ENCODE data around the gene AGAP1. TPM values are rescaled to one million over a fixed set of nuclear protein-coding genes. Genes with fewer than 3 reads are reported as not detected.

AGAP1 gene
- polyA plus RNA-seq, 3 donors from 2014 or later, result 0.18 to 2.3 (median 0.21) TPM

- Mint-ChIP-seq H3K9me3 (no peaks in the 10 kb centered on the region), H3K27me3 (ENCODE audit: low read depth in 3 of 3) (peaks cover 3 to 6% (median 4%) of the 10 kb centered on the region in 3 donors), H3K27ac (no peak overlapping the region), H3K4me1 (no peaks in the 10 kb centered on the region), H3K36me3 (no peaks in the 10 kb centered on the region), H3K4me3 (no peak overlapping the region)
- DNase-seq, result no peak
Measured at GRCh38 chr2:236113948-236114347, 620.1 kb downstream of the AGAP1 start.

GRCh38 chr2:236114959-236115358 is 621.1 kb downstream of the AGAP1 start:
- Mint-ChIP-seq H3K36me3 (no peaks in the 10 kb centered on the region), H3K4me3 (no peak overlapping the region), H3K27me3 (ENCODE audit: low read depth in 3 of 3) (peaks cover 3 to 6% (median 3%) of the 10 kb centered on the region in 3 donors), H3K4me1 (no peaks in the 10 kb centered on the region), H3K9me3 (no peaks in the 10 kb centered on the region), H3K27ac (no peak overlapping the region)
- no peak for DNase-seq

GRCh38 chr2:236117401-236117800 is 623.6 kb downstream of the AGAP1 start:
- Mint-ChIP-seq H3K9me3 (no peaks in the 10 kb centered on the region), H3K4me1 (no peaks in the 10 kb centered on the region), H3K36me3 (peaks cover 0 to 4% (median 0%) of the 10 kb centered on the region in 3 donors), H3K27me3 (ENCODE audit: low read depth in 3 of 3) (peaks cover 3 to 4% (median 3%) of the 10 kb centered on the region in 3 donors), H3K4me3 (no peak overlapping the region), H3K27ac (no peak overlapping the region)
- DNase-seq, result no peak

- Mint-ChIP-seq H3K27ac (no peak overlapping the region), H3K4me3 (no peak overlapping the region), H3K9me3 (no peaks in the 10 kb centered on the region), H3K4me1 (no peaks in the 10 kb centered on the region), H3K36me3 (peaks cover 0 to 5% (median 0%) of the 10 kb centered on the region in 3 donors), H3K27me3 (ENCODE audit: low read depth in 3 of 3) (peaks cover 3% of the 10 kb centered on the region in 3 donors)
- no peak for DNase-seq
Measured at GRCh38 chr2:236117861-236118269, 624.0 kb downstream of the AGAP1 start.

- peaks cover 0 to 8% (median 0%) of the 10 kb centered on the region in 3 donors for H3K36me3 Mint-ChIP-seq
- H3K27ac Mint-ChIP-seq, result no peak overlapping the region
- peaks cover 2 to 3% (median 3%) of the 10 kb centered on the region in 3 donors for H3K27me3 Mint-ChIP-seq (ENCODE audit: low read depth in 3 of 3)
- no peak for DNase-seq
- H3K9me3 Mint-ChIP-seq, result no peaks in the 10 kb centered on the region
- H3K4me1 Mint-ChIP-seq, result no peaks in the 10 kb centered on the region
- H3K4me3 Mint-ChIP-seq, result no peak overlapping the region
Measured at GRCh38 chr2:236119003-236119402, 625.2 kb downstream of the AGAP1 start.

GRCh38 chr2:236119476-236119875 is 625.6 kb downstream of the AGAP1 start:
- no peaks in the 10 kb centered on the region for H3K4me1 Mint-ChIP-seq
- DNase-seq, result no peak
- peaks cover 1 to 3% (median 2%) of the 10 kb centered on the region in 3 donors for H3K27me3 Mint-ChIP-seq (ENCODE audit: low read depth in 3 of 3)
- no peaks in the 10 kb centered on the region for H3K9me3 Mint-ChIP-seq
- H3K36me3 Mint-ChIP-seq, result peaks cover 0 to 10% (median 0%) of the 10 kb centered on the region in 3 donors
- H3K4me3 Mint-ChIP-seq, result no peak overlapping the region
- H3K27ac Mint-ChIP-seq, result peak overlapping the region in 1 of 6 donors; percentile 55

GRCh38 chr2:236120141-236120601 is 626.3 kb downstream of the AGAP1 start:
- H3K27me3 Mint-ChIP-seq (ENCODE audit: low read depth in 3 of 3), result peaks cover 0 to 3% (median 2%) of the 10 kb centered on the region in 3 donors
- no peaks in the 10 kb centered on the region for H3K4me1 Mint-ChIP-seq
- no peaks in the 10 kb centered on the region for H3K9me3 Mint-ChIP-seq
- H3K27ac Mint-ChIP-seq, result no peak overlapping the region
- no peak overlapping the region for H3K4me3 Mint-ChIP-seq
- H3K36me3 Mint-ChIP-seq, result peaks cover 0 to 17% (median 1%) of the 10 kb centered on the region in 3 donors
- DNase-seq, result no peak

GRCh38 chr2:236120829-236121228 is 627.0 kb downstream of the AGAP1 start:
- H3K4me1 Mint-ChIP-seq, result no peaks in the 10 kb centered on the region
- H3K27me3 Mint-ChIP-seq (ENCODE audit: low read depth in 3 of 3), result peaks cover 0 to 3% (median 2%) of the 10 kb centered on the region in 3 donors
- no peak for DNase-seq
- no peaks in the 10 kb centered on the region for H3K9me3 Mint-ChIP-seq
- H3K4me3 Mint-ChIP-seq, result no peak overlapping the region
- peaks cover 0 to 22% (median 6%) of the 10 kb centered on the region in 3 donors for H3K36me3 Mint-ChIP-seq
- no peak overlapping the region for H3K27ac Mint-ChIP-seq

GRCh38 chr2:236121546-236121945 is 627.7 kb downstream of the AGAP1 start:
- no peaks in the 10 kb centered on the region for H3K9me3 Mint-ChIP-seq
- H3K27me3 Mint-ChIP-seq (ENCODE audit: low read depth in 3 of 3), result peaks cover 0 to 3% (median 2%) of the 10 kb centered on the region in 3 donors
- DNase-seq, result no peak
- peaks cover 0 to 22% (median 6%) of the 10 kb centered on the region in 3 donors for H3K36me3 Mint-ChIP-seq
- H3K27ac Mint-ChIP-seq, result no peak overlapping the region
- H3K4me1 Mint-ChIP-seq, result no peaks in the 10 kb centered on the region
- no peak overlapping the region for H3K4me3 Mint-ChIP-seq

GRCh38 chr2:236122236-236122635 is 628.4 kb downstream of the AGAP1 start:
- H3K4me3 Mint-ChIP-seq, result no peak overlapping the region
- no peaks in the 10 kb centered on the region for H3K9me3 Mint-ChIP-seq
- H3K27ac Mint-ChIP-seq, result no peak overlapping the region
- peaks cover 0 to 3% (median 2%) of the 10 kb centered on the region in 3 donors for H3K27me3 Mint-ChIP-seq (ENCODE audit: low read depth in 3 of 3)
- DNase-seq, result no peak
- no peaks in the 10 kb centered on the region for H3K4me1 Mint-ChIP-seq
- peaks cover 0 to 22% (median 6%) of the 10 kb centered on the region in 3 donors for H3K36me3 Mint-ChIP-seq

GRCh38 chr2:236123716-236124115 is 629.9 kb downstream of the AGAP1 start:
- DNase-seq, result no peak
- no peak overlapping the region for H3K27ac Mint-ChIP-seq
- H3K4me1 Mint-ChIP-seq, result no peaks in the 10 kb centered on the region
- H3K4me3 Mint-ChIP-seq, result no peak overlapping the region
- no peaks in the 10 kb centered on the region for H3K9me3 Mint-ChIP-seq
- peaks cover 0 to 22% (median 6%) of the 10 kb centered on the region in 3 donors for H3K36me3 Mint-ChIP-seq
- H3K27me3 Mint-ChIP-seq (ENCODE audit: low read depth in 3 of 3), result peaks cover 0 to 3% (median under 1%) of the 10 kb centered on the region in 3 donors

GRCh38 chr2:236124182-236124893 is 630.5 kb downstream of the AGAP1 start:
- H3K27me3 Mint-ChIP-seq (ENCODE audit: low read depth in 3 of 3), result peaks cover 0 to 4% (median 0%) of the 10 kb centered on the region in 3 donors
- no peak for DNase-seq
- no peak overlapping the region for H3K4me3 Mint-ChIP-seq
- H3K27ac Mint-ChIP-seq, result no peak overlapping the region
- H3K4me1 Mint-ChIP-seq, result no peaks in the 10 kb centered on the region
- H3K9me3 Mint-ChIP-seq, result no peaks in the 10 kb centered on the region
- peaks cover 0 to 22% (median 6%) of the 10 kb centered on the region in 3 donors for H3K36me3 Mint-ChIP-seq

- no peaks in the 10 kb centered on the region for H3K9me3 Mint-ChIP-seq
Measured at GRCh38 chr2:236125541-236125940, 631.7 kb downstream of the AGAP1 start.

GRCh38 chr2:236127010-236127409 is 633.2 kb downstream of the AGAP1 start:
- H3K4me3 Mint-ChIP-seq, result no peak overlapping the region
- no peak for DNase-seq
- no peak overlapping the region for H3K27ac Mint-ChIP-seq
- H3K27me3 Mint-ChIP-seq (ENCODE audit: low read depth in 3 of 3), result peaks cover 0 to 4% (median 0%) of the 10 kb centered on the region in 3 donors
- no peaks in the 10 kb centered on the region for H3K4me1 Mint-ChIP-seq
- H3K36me3 Mint-ChIP-seq, result peaks cover 0 to 22% (median 6%) of the 10 kb centered on the region in 3 donors
- H3K9me3 Mint-ChIP-seq, result no peaks in the 10 kb centered on the region

More at GRCh38 chr2:236125541-236125940, 631.7 kb downstream of the AGAP1 start:
- Mint-ChIP-seq H3K27ac (no peak overlapping the region), H3K36me3 (peaks cover 0 to 22% (median 6%) of the 10 kb centered on the region in 3 donors), H3K27me3 (ENCODE audit: low read depth in 3 of 3) (peaks cover 0 to 4% (median 0%) of the 10 kb centered on the region in 3 donors), H3K4me1 (no peaks in the 10 kb centered on the region), H3K4me3 (no peak overlapping the region)
- no peak for DNase-seq

Data from immature natural killer cell (primary cell).